Measurements from ENCODE around the gene PHOX2B.
"Not testable (repeated sequence)": the region's sequence is repeated elsewhere in the genome, so short reads cannot be mapped to it uniquely, and the experiment has no call there.

PHOX2B gene

DNA sequence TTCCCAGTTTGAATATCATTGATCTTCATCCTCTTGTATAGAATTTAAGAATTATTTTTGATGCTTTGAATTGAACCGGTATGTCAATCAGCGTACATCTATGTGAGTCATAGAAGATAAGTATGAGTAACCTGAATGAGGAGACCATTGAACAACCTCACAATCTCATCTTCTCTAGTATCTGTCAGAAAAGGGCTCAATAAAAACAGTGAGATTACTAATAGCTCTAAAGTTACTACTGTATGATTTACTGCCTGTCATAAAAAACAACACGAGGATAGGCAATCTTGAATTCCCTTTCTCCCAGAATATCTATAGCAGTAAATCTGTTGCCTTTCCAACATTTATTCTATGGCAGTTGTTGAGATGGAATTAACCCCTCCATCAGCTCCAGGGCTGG lies 36.1 kb downstream of the PHOX2B start:
- DNase-seq (ENCODE audit: low read depth in 2 of 2): no peak

DNA sequence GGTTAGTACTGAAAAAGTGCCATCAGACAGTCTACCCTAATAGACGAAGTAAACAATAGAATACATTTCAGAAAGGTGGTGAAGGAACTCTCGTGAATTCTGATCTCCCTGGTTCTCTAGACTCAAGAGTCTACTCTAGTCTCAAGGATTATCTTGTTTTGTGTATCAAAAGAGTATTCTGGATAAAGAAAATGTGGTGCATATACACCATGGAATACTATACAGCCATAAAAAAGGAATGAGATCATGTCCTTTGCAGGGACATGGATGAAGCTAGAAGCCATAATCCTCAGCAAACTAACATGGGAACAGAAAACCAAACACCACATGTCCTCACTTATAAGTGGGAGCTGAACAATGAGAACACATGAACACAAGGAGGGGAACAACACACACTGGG lies 36.9 kb downstream of the PHOX2B start:
- not testable (repeated sequence) for DNase-seq (ENCODE audit: low read depth in 2 of 2)

DNA sequence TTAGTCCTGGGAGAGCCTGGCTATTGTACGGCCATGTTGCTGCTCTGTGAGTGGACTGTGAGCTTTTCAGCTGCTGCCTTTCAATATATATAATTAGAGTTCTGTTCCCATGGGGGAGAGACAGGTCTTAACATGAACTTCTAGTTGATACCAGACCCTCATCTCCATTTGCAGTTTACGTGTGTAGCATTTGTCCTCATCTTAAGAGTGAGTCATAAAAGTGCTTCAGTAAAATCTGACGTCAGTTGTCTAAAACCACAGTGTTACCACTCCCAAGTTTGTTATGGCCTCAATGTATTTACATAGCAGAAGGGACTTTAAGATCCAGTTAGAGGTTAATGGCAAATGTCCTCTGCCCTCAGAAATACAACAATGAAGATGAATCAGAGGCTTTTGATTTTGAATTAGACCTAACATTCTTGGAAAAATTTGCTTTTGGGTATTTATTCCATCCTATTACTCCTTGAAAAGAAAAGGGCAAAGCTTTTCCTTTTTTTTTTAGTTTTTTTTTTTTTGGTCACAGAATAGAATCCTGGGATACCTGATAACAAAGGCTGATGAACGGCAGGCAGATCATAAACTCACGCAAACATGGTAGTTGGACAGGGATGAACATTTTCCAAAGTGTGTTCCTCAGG lies 38.6 kb downstream of the PHOX2B start:
- DNase-seq (ENCODE audit: low read depth in 2 of 2): no peak

GRCh38 chr4:41703785-41704184 lies 44.7 kb downstream of the PHOX2B start:
- no peak for DNase-seq (ENCODE audit: low read depth in 2 of 2)

GRCh38 chr4:41702770-41703169 lies 45.8 kb downstream of the PHOX2B start:
- no peak for DNase-seq (ENCODE audit: low read depth in 2 of 2)

- DNase-seq (ENCODE audit: low read depth in 2 of 2): no peak
These were observed 46.5 kb downstream of the PHOX2B start for GRCh38 chr4:41701983-41702382.

- no peak for DNase-seq (ENCODE audit: low read depth in 2 of 2)
These were observed 51.8 kb downstream of the PHOX2B start for GRCh38 chr4:41696763-41697162.

GRCh38 chr4:41696131-41696530 lies 52.4 kb downstream of the PHOX2B start:
- no peak for DNase-seq (ENCODE audit: low read depth in 2 of 2)
